OCI-LY7 (cell line): Measurements from ENCODE around the gene HMGN2. TPM values are rescaled to one million over a fixed set of nuclear protein-coding genes. Genes with fewer than 3 reads are reported as not detected.

ENCODE experiments used
- BruUV-seq: library from RNA; stranded (reverse); fragments of 400-500 nt; replicated peaks from 2 replicates; lab custom pipeline; 2021; lab: Mats Ljungman, UMichigan
- CTCF ChIA-PET: fragments of 300-600 bp; sonication (Branson Sonifier 250); formaldehyde crosslinking; loops from one replicate; lab custom pipeline; 2022; ENCODE audit warnings: antibody characterized with exemption; ENCODE audit not compliant: unreplicated experiment; lab: Charles Lee
- POLR2A ChIA-PET: fragments of 300-600 bp; sonication (Branson Sonifier 250); formaldehyde crosslinking; loops from one replicate; lab custom pipeline; 2022; ENCODE audit warnings: antibody characterized with exemption; lab: Charles Lee
- DNase-seq: peaks from one replicate; pipeline ENCODE4 v3.0.0-alpha.2; 2015; ENCODE audit warnings: low spot score
- H2AFZ ChIP-seq: fragments of 200-600 bp; sonication (generic), shearing (Covaris generic); 2 replicates; pipeline ENCODE4 v1.6.1; 2014; ENCODE audit warnings: mild to moderate bottlenecking, antibody characterized with exemption, low read length, moderate library complexity
- H3K27ac ChIP-seq: fragments of 200-600 bp; sonication (generic); 2 replicates; pipeline ENCODE4 v1.5.1; 2014; ENCODE audit warnings: mixed run types, low read depth, mild to moderate bottlenecking, moderate library complexity, low read length, inconsistent platforms; ENCODE audit not compliant: poor library complexity, severe bottlenecking
- H3K36me3 ChIP-seq: fragments of 200-600 bp; sonication (generic); 2 replicates; pipeline ENCODE4 v1.6.1; 2014; ENCODE audit warnings: mild to moderate bottlenecking, antibody characterized with exemption, low read length, moderate library complexity, mixed read lengths; ENCODE audit not compliant: insufficient read depth
- H3K4me1 ChIP-seq: fragments of 200-600 bp; sonication (generic); 2 replicates; pipeline ENCODE4 v1.5.1; 2014; ENCODE audit warnings: mild to moderate bottlenecking, low read length; ENCODE audit not compliant: insufficient read depth, poor library complexity, severe bottlenecking
- H3K4me2 ChIP-seq: fragments of 200-600 bp; sonication (generic); 2 replicates; pipeline ENCODE4 v1.6.1; 2014; ENCODE audit warnings: mild to moderate bottlenecking, low read length
- H3K4me3 ChIP-seq: fragments of 200-600 bp; sonication (generic); 2 replicates; pipeline ENCODE4 v1.5.1; 2014; ENCODE audit warnings: mild to moderate bottlenecking, low read depth, low read length; ENCODE audit not compliant: poor library complexity, severe bottlenecking
- H3K79me2 ChIP-seq: fragments of 200-600 bp; sonication (generic); 2 replicates; pipeline ENCODE4 v1.6.1; 2016; ENCODE audit warnings: low read depth, mild to moderate bottlenecking, low read length, moderate library complexity, mixed read lengths; ENCODE audit not compliant: insufficient read depth
- H3K9me2 ChIP-seq: fragments of 200-600 bp; sonication (generic); 2 replicates; pipeline ENCODE4 v1.6.1; 2016; ENCODE audit warnings: mild to moderate bottlenecking, low read length, mixed read lengths; ENCODE audit not compliant: insufficient read depth
- H3K9me3 ChIP-seq: fragments of 200-600 bp; sonication (generic); 2 replicates; pipeline ENCODE4 v1.6.1; 2014; ENCODE audit warnings: mild to moderate bottlenecking, mixed run types, low read length, mixed read lengths
- H4K20me1 ChIP-seq: fragments of 200-600 bp; sonication (generic); 2 replicates; pipeline ENCODE4 v1.6.1; 2014; ENCODE audit warnings: mild to moderate bottlenecking, antibody characterized with exemption, low read length, moderate library complexity, mixed read lengths; ENCODE audit not compliant: insufficient read depth
- CTCF ChIP-seq: fragments of 200-600 bp; sonication (generic); conservative IDR thresholded peaks from 2 replicates; pipeline ENCODE4 v1.5.1; 2014; ENCODE audit warnings: mild to moderate bottlenecking, antibody characterized with exemption, low read length, moderate library complexity, mixed read lengths
- EZH2phosphoT487 ChIP-seq: fragments of 200-600 bp; sonication (generic); IDR thresholded peaks from 2 replicates; pipeline ENCODE4 v1.6.1; 2018; ENCODE audit warnings: low read depth, borderline replicate concordance, mild to moderate bottlenecking, mixed run types, antibody characterized with exemption, low read length, moderate library complexity, mixed read lengths
- intact Hi-C: fragments of 100-400 bp; cut with micrococcal nuclease; formaldehyde crosslinking; loops from one replicate; pipeline ENCODE4 v1.10.0; 2022; ENCODE audit not compliant: unreplicated experiment
- total RNA-seq, 2 experiments: library from RNA; depleted of rRNA in 1 of 2; stranded (reverse); fragments of >200 nt in 1 of 2; shearing (Covaris generic) in 1 of 2; gene quantifications; 2 replicates each; pipeline ENCODE4 v1.2.3, GENCODE V29; 2014 to 2022

Gene HMGN2
- total RNA-seq, 2 experiments from 2014 or later: 649 to 1,017 TPM

GRCh38 chr1:26434161-26434752, 38.0 kb upstream of the HMGN2 start:
- Histone ChIP-seq H3K9me2 (no peaks in the 10 kb centered on the region), H3K4me1 (peaks cover 33% of the 10 kb centered on the region), H4K20me1 (no peaks in the 10 kb centered on the region), H3K4me3 (no peak overlapping the region), H3K79me2 (peaks cover 27% of the 10 kb centered on the region), H3K36me3 (peaks cover 43% of the 10 kb centered on the region), H3K9me3 (no peaks in the 10 kb centered on the region), H2AFZ (no peak overlapping the region), H3K27ac (no peak overlapping the region), H3K4me2 (peak overlapping the region; percentile 90; the same call in 1 of the 2 replicates)
- intact Hi-C loops: no loop called here
- no peak for DNase-seq
- TF ChIP-seq CTCF (no peak), EZH2phosphoT487 (no peak)
- BruUV-seq: TSS peak; percentile 41
- POLR2A ChIA-PET: interaction anchor here (0.6 to 1.4 kb wide), 2 partner anchors 19 to 163 kb away, joined by 3 to 4 read pairs; no protein-coding TSS in a partner anchor
- CTCF ChIA-PET: no interaction called here

- Histone ChIP-seq H2AFZ (no peak overlapping the region), H3K9me3 (no peaks in the 10 kb centered on the region), H4K20me1 (no peaks in the 10 kb centered on the region; the same call in 1 of the 2 replicates), H3K79me2 (peaks cover 12% of the 10 kb centered on the region), H3K4me3 (no peak overlapping the region), H3K27ac (no peak overlapping the region), H3K4me2 (no peak overlapping the region), H3K4me1 (peaks cover 13% of the 10 kb centered on the region), H3K9me2 (no peaks in the 10 kb centered on the region), H3K36me3 (peaks cover 80% of the 10 kb centered on the region)
- DNase-seq: no peak
- ChIA-PET POLR2A (interaction anchor here (0.6 kb wide), 1 partner anchor 440 kb away, joined by 3 read pairs; the partner anchor contains the start of gene PAFAH2), CTCF (no interaction called here)
- BruUV-seq: no TSS peak
- TF ChIP-seq CTCF (no peak), EZH2phosphoT487 (no peak)
- intact Hi-C loops: no loop called here
These were observed 34.2 kb upstream of the HMGN2 start for GRCh38 chr1:26438041-26438440.

GRCh38 chr1:26440259-26440658, 32.0 kb upstream of the HMGN2 start:
- H3K4me3 ChIP-seq: no peak overlapping the region
- no TSS peak for BruUV-seq
- H2AFZ ChIP-seq: no peak overlapping the region
- no peaks in the 10 kb centered on the region for H3K79me2 ChIP-seq
- H4K20me1 ChIP-seq: no peaks in the 10 kb centered on the region; the same call in 1 of the 2 replicates
- no peak for DNase-seq
- TF ChIP-seq CTCF (no peak), EZH2phosphoT487 (no peak)
- no peak overlapping the region for H3K27ac ChIP-seq
- ChIA-PET POLR2A (interaction anchor here (0.6 to 1.7 kb wide), 2 partner anchors 30 to 34 kb away, joined by 3 to 4 read pairs; no protein-coding TSS in a partner anchor), CTCF (interaction anchor here (0.7 kb wide), 1 partner anchor 23 kb away, joined by 3 read pairs; no protein-coding TSS in a partner anchor)
- H3K9me3 ChIP-seq: no peaks in the 10 kb centered on the region
- no peaks in the 10 kb centered on the region for H3K4me1 ChIP-seq
- intact Hi-C loops: no loop called here
- no peaks in the 10 kb centered on the region for H3K9me2 ChIP-seq
- H3K36me3 ChIP-seq: peaks cover 94% of the 10 kb centered on the region
- no peak overlapping the region for H3K4me2 ChIP-seq
